C4-2B (cell line): ENCODE measurements around the gene MAP6D1.

ENCODE experiments used
- H3K27ac ChIP-seq: fragments of 450-650 bp; 2 replicates; pipeline ENCODE4 v1.5.1; 2017
- CTCF ChIP-seq: fragments of 450-650 bp; conservative IDR thresholded peaks from 2 replicates; pipeline ENCODE4 v1.5.1; 2017; ENCODE audit warnings: mild to moderate bottlenecking
- ZFX ChIP-seq: fragments of 450-650 bp; IDR thresholded peaks from 2 replicates; pipeline ENCODE4 v1.6.1; 2017

MAP6D1 gene

GRCh38 chr3:183800243-183800863 is 25.0 kb downstream of the MAP6D1 start:
- H3K27ac ChIP-seq, result no peak overlapping the region
- TF ChIP-seq ZFX (no peak), CTCF (no peak)

GRCh38 chr3:183799461-183799860 is 25.9 kb downstream of the MAP6D1 start:
- TF ChIP-seq CTCF, result no peak
- TF ChIP-seq ZFX, result no peak
- H3K27ac ChIP-seq, result no peak overlapping the region

GRCh38 chr3:183797996-183798395 is 27.4 kb downstream of the MAP6D1 start:
- TF ChIP-seq ZFX (no peak), CTCF (no peak)

GRCh38 chr3:183796372-183796771 is 29.0 kb downstream of the MAP6D1 start:
- no peak overlapping the region for H3K27ac ChIP-seq
- no peak for TF ChIP-seq CTCF
- no peak for TF ChIP-seq ZFX

More at GRCh38 chr3:183797996-183798395, 27.4 kb downstream of the MAP6D1 start:
- no peak overlapping the region for H3K27ac ChIP-seq

- TF ChIP-seq ZFX, result no peak
- no peak for TF ChIP-seq CTCF
- H3K27ac ChIP-seq, result no peak overlapping the region
These were observed 30.9 kb downstream of the MAP6D1 start for GRCh38 chr3:183794452-183794851.

GRCh38 chr3:183792976-183793375 is 32.4 kb downstream of the MAP6D1 start:
- no peak for TF ChIP-seq ZFX
- TF ChIP-seq CTCF, result no peak

GRCh38 chr3:183790700-183791099 is 34.7 kb downstream of the MAP6D1 start:
- TF ChIP-seq CTCF, result no peak
- H3K27ac ChIP-seq, result no peak overlapping the region

More at GRCh38 chr3:183792976-183793375, 32.4 kb downstream of the MAP6D1 start:
- no peak overlapping the region for H3K27ac ChIP-seq
